ENCODE results near the gene ENDOV. TPM values are rescaled to one million over a fixed set of nuclear protein-coding genes. Genes with fewer than 3 reads are reported as not detected.

Gene ENDOV
- total and polyA plus RNA-seq, 8 donors, result 2.3 to 122 (median 13.2) TPM

DNA sequence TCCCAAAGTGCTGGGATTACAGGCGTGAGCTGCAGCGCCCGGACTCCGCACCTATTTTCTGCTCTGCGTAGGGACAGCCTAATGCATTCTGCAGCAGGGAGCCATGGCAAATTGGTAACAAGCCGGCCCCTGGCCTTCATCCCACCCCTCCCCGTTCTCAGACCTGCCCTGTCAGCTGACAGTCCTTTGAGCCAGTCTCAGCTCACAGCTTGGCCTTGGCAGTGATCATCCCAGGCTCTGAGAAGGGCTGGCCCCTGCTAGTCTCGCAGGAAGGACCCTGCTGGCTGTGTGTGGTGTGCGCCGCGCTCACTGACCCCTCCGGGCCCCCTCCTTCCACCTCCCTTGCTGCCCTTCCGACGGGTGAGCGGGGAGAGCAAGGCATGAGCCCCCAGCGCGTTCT, 71.7 kb downstream of the ENDOV start:
- Histone ChIP-seq H3K4me3 (no peak overlapping the region), H3K36me3 (no peaks in the 10 kb centered on the region), H3K27ac (no peak overlapping the region), H3K27me3 (peaks cover 0 to 80% (median 44%) of the 10 kb centered on the region in 3 donors), H3K4me1 (peaks cover 0 to 2% (median under 1%) of the 10 kb centered on the region in 4 donors), H3K9me3 (peaks cover 2 to 13% (median 11%) of the 10 kb centered on the region in 4 donors)
- TF ChIP-seq, protein P1, sequence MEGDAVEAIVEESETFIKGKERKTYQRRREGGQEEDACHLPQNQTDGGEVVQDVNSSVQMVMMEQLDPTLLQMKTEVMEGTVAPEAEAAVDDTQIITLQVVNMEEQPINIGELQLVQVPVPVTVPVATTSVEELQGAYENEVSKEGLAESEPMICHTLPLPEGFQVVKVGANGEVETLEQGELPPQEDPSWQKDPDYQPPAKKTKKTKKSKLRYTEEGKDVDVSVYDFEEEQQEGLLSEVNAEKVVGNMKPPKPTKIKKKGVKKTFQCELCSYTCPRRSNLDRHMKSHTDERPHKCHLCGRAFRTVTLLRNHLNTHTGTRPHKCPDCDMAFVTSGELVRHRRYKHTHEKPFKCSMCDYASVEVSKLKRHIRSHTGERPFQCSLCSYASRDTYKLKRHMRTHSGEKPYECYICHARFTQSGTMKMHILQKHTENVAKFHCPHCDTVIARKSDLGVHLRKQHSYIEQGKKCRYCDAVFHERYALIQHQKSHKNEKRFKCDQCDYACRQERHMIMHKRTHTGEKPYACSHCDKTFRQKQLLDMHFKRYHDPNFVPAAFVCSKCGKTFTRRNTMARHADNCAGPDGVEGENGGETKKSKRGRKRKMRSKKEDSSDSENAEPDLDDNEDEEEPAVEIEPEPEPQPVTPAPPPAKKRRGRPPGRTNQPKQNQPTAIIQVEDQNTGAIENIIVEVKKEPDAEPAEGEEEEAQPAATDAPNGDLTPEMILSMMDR (IDR thresholded peaks at IDR 0.05), result no peak
- TF ChIP-seq POLR2A (IDR thresholded peaks at IDR 0.05) (no peak), EP300 (IDR thresholded peaks at IDR 0.05) (no peak), POLR2AphosphoS5 (IDR thresholded peaks at IDR 0.05) (no peak)
- WGBS, 5 donors, result 29 to 46% (median 35%) methylated on average over 15 to 17 of the region's 17 CpGs
- intact Hi-C loops (cut with DNase I; ENCODE audit: low total_unique reads), result no loop called here
- no peak for DNase-seq

DNA sequence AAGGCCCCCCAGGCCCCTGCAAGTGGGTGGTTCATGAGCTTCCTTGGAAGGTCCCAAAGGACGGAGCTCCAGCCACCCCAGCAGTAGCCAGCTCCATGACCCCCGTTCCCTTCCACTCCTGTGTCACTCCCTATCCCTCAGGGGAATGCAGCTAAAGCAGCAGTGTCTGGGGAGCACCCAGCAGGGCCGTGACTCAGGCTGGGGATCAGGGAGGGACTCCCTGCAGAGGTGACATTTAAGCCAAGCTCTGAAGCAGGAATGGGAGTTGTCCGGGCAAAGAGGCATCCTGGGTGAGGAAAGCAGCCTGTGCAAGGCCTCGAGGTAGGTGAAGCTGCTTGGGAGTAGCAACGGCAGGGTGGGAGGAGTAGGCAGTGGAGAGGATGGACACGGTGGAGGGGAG, 72.5 kb downstream of the ENDOV start:
- Histone ChIP-seq H3K9me3 (peaks cover 2 to 13% (median 11%) of the 10 kb centered on the region in 4 donors), H3K4me3 (no peak overlapping the region), H3K27ac (no peak overlapping the region), H3K27me3 (peaks cover 0 to 80% (median 37%) of the 10 kb centered on the region in 3 donors), H3K4me1 (no peaks in the 10 kb centered on the region), H3K36me3 (no peaks in the 10 kb centered on the region)
- TF ChIP-seq POLR2A (IDR thresholded peaks at IDR 0.05) (no peak), EP300 (IDR thresholded peaks at IDR 0.05) (no peak), POLR2AphosphoS5 (IDR thresholded peaks at IDR 0.05) (no peak)
- TF ChIP-seq, protein P1 (IDR thresholded peaks at IDR 0.05), result no peak
- intact Hi-C loops (cut with DNase I; ENCODE audit: low total_unique reads), result no loop called here
- no peak for DNase-seq
- 45 to 54% (median 49%) methylated on average over 5 to 7 of the region's 7 CpGs for WGBS, 5 donors

Small RNA genes lying within 50 kb of the gene (small RNA-seq; reads per million reads assigned to genes)
- 0 reads per million in 4 donors for gene MIR4730

Other genes starting within 250 kb of the ENDOV start
- gene CARD14, start 245.1 kb upstream of the ENDOV start, total RNA-seq, result 1 to 10 TPM in 2 of 5 donors, not detected in 3; 2.7 to 3.9 TPM
- gene CARD14, start 245.1 kb upstream of the ENDOV start, polyA plus RNA-seq, result 10 to 100 TPM in 1 of 3 donors, under 1 TPM in 1, not detected in 1; 0.12 to 10.5 TPM
- gene SGSH, start 194.8 kb upstream of the ENDOV start, total RNA-seq, result 100 to 1,000 TPM in 2 of 5 donors, 10 to 100 TPM in 3; 15.8 to 307 (median 54.2) TPM
- gene SGSH, start 194.8 kb upstream of the ENDOV start, polyA plus RNA-seq, result 10 to 100 TPM; 15.7 to 30.1 (median 25.2) TPM
- gene SLC26A11, start 194.7 kb upstream of the ENDOV start, total RNA-seq, result 10 to 100 TPM in 3 of 5 donors, 1 to 10 TPM in 2; 2.3 to 93.3 (median 10.1) TPM
- gene SLC26A11, start 194.7 kb upstream of the ENDOV start, polyA plus RNA-seq, result 1 to 10 TPM; 2.6 to 8.7 (median 3.0) TPM
- 100 to 1,000 TPM in 4 of 5 donors, 10 to 100 TPM in 1; 84.8 to 358 (median 208) TPM for gene RNF213, start 154.3 kb upstream of the ENDOV start, total RNA-seq
- 10 to 100 TPM; 12.3 to 29.6 (median 12.4) TPM for gene RNF213, start 154.3 kb upstream of the ENDOV start, polyA plus RNA-seq
- gene NPTX1, start 61.4 kb downstream of the ENDOV start, total RNA-seq, result 1 to 10 TPM in 4 of 5 donors, under 1 TPM in 1; 0.43 to 9.3 (median 5.8) TPM
- under 1 TPM in 2 of 3 donors, not detected in 1; 0.31 to 0.53 TPM for gene NPTX1, start 61.4 kb downstream of the ENDOV start, polyA plus RNA-seq
- 100 to 1,000 TPM in 1 of 5 donors, 10 to 100 TPM in 4; 14.0 to 103 (median 25.5) TPM for gene RPTOR, start 129.7 kb downstream of the ENDOV start, total RNA-seq
- gene RPTOR, start 129.7 kb downstream of the ENDOV start, polyA plus RNA-seq, result 1 to 10 TPM; 3.8 to 7.3 (median 7.1) TPM

Measured in stomach (tissue), 9 donors.